Lung microvascular endothelial cell (primary cell): ENCODE measurements around the gene PDSS1. TPM values are rescaled to one million over a fixed set of nuclear protein-coding genes. Genes with fewer than 3 reads are reported as not detected.

Experiments
- DNase-seq, 2 donors: peaks; one replicate each; pipeline versions ENCODE4 v3.0.0 to v3.0.0-alpha.2; 2010; ENCODE audit warnings: low read depth in 2 of 2
- total RNA-seq: library from RNA; depleted of rRNA; stranded (reverse); fragments of >200 nt; gene quantifications from 2 replicates; pipeline ENCODE4 v1.2.1, GENCODE V29; 2014

The PDSS1 gene
- total RNA-seq, 1 donor from 2014 or later, result 4.6 TPM

DNA sequence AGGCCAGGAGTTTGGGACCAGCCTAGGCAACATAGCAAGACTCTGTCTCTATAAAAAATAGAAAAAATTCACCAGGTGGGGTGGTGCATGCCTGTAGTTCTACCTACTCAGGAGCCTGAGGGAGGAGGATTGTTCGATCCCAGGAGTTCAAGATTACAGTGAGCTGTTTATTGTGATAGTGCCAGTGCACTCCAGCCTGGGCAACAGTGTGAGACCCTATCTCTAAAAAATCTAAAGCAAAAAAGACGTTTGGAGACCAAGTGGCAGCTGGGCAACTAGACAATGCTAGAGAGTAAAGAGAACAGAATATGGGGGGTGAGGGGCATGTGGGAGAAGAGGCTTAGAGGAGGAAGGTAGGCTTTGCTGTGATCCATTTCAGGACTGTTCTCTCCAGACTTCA, 1.4 kb downstream of the PDSS1 start:
- no peak for DNase-seq

DNA sequence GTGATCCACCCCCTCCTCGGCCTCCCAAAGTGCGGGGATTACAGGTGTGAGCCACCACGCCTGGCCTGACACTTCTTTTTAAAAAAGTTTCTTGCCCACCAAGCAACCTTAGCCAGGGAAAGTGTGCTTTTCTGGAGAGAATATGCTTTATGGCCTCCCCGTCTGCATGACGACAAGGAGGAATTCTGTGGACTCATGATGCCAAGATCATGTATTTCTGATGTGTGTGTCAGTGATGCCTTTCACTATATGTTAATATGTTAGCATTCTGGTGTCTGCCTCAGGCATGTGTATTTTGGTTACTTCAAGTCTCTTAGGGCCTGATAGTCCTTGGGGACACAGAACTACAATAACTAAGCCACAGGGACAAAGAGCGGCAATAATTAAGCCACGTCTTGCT, 2.1 kb downstream of the PDSS1 start:
- no peak for DNase-seq

DNA sequence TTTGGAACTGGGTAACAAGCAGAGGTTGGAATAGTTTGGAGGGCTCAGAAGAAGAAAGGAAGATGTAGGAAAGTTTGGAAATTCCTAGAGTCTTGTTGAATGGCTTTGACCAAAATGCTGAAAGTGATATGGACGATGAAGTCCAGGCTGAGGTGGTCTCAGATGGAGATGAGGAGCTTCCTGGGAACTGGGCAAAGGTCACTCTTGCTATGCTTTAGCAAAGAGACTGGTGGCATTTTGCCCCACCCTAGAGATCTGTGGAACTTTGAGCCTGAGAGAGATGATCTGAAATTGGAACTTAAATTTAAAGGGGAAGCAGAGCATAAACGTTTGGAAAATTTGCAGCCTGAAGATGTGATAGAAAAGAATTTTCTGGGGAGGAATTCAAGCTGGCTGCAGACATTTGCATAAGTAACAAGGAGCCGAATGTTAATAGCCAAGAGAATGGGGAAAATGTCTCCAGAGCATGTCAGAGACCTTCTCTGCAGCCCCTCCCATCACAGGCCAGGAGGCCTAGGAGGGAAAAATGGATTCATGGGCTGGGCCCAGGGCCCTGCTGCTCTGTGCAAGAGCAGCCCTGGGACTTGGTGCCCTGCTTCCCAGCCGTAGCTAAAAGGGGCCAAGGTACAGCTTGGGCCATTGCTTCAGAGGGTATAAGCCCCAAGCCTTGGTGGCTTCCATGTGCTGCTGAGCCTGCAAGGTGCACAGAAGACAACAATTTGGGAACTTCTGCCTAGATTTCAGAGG, 3.6 kb downstream of the PDSS1 start:
- DNase-seq, result no peak

DNA sequence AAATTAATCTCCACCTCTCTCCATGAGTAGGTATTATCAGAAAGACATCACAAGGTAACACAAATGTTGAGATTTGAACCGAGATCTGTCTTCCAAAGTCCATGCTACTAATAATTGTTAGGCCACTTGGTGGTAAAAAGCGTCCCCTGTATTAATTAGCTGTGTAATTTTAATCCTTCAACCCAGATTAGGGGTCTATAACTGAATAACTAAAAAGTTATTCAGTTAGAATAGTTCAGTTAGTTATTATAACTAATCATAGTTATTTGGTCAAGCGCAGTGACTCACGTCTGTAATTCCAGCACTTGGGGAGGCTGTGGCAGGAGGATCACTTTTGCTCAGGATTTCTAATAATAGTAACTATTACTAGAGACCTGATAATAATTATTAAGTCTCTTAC, 5.6 kb downstream of the PDSS1 start:
- DNase-seq, result no peak

DNA sequence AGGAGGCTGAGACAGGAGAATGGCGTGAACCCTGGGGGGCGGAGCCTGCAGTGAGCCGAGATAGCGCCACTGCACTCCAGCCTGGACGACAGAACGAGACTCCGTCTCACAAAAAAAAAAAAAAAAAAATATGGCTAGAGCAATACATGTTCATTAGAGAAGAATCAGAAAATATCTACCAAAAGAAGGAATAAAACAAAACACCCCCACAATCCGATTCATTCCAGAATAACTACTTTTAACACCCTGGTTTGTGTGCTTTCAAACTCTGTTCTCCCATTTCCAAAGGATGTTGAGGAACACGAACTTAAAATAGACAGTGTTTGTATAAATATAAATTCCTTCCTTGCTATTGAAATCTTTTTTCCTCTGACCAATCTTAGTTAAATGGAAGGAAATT, 6.5 kb downstream of the PDSS1 start:
- no peak for DNase-seq

DNA sequence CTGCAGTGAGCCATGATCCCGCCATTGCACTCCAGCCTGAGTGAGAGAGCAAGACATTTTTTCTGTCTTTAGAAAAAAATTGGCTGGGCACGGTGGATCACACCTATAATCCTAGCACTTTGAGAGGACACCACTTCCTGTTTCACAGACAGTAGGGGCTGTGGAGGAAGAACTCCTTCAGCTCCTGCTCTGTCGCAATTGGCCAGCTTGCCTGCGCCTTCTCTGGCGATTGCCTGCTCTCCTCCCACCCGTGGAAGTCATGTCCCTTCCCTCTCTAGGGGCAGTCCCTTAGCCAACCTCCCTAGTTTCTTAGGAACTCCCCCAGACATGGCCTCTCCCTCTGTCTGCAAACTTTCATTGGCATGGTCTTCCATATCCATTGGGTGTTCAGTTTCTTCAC, 8.7 kb downstream of the PDSS1 start:
- DNase-seq, result no peak

DNA sequence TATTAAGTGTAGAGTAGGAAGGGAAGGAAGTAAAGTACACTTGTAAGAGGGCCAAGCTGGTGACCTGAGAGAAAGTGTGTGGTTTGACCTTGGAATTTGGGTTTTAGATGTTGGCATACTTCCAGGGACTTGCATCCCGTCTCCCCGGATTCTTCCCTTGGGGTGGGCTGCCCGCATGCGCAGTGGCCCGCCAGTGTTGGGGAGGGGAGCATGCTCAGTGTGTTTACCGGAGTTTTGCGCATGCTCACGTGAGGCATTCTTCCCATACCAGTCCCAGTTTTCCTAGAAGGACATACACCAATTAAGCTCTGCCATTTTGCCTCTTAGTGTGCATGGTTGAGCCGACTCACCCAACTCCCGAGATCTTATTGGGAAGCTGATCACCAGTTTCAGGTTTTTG, 9.4 kb downstream of the PDSS1 start:
- no peak for DNase-seq

DNA sequence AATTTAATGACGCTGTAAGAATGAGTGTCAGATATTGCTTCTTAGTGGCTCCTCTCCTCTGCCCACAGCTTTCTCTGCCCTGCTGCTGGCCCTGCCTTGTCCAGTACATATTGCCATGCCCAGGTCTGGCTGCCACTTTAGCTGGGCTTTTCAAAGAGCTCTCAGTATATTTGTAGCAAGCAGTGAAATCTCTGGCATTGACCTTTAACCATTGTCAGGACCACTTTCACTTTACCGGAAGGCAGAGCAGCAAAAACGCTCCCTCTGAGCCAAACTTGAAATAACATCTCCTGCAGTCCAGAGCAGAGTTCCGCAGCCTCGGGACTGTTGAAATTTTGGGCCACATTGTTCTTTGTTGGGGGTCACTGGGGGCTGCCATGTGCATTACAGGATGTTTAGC, 13.8 kb downstream of the PDSS1 start:
- DNase-seq, result no peak

DNA sequence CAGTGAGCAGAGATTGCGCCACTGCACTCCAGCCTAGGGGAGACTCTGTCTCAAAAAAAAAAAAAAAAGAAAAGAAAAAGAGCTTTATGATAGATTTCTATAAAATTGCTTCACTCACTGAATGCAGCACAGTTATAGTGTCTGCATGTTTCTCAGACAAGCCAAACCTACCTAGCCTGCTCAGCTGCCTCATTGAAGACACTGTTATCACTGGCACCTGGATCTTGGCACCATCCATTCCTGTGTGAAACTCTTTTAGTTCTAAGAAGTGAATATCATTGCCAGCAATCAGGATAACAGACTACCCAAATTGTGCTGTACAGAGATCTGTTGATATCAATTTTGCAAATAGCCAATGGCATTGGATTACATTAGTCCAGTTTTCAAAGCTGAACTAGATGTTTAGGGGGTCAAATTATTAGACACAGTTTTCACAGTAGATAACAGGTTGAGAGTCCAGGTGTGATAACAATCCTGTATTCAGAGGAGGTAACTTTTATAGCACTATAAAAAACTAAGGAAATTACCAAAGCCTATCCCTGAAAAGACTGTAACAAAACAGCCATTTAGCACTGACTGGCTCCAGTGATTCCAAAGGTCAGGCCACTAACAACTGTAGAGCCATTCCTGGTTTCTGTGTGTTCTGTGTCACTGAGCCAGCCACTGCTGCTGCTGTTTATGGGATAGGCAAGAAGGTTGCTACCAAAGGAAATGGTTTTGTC, 17.1 kb downstream of the PDSS1 start:
- no peak for DNase-seq

DNA sequence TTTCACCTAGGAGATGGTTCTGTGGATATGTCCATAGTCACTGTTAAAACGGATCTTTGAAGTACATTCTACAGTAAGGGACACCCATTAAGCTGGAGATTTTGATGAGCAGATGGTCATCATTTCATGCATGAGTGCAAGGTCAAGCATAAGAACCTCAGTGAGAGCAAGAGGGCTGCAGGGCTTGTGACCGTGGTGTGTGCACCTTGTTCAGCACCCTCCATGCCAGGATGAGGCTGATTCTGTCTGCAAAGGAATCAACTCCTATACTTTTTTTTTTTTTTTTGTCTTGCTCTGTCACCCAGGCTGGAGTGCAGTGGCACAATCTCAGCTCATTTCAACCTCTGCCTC, 17.6 kb downstream of the PDSS1 start:
- no peak for DNase-seq

DNA sequence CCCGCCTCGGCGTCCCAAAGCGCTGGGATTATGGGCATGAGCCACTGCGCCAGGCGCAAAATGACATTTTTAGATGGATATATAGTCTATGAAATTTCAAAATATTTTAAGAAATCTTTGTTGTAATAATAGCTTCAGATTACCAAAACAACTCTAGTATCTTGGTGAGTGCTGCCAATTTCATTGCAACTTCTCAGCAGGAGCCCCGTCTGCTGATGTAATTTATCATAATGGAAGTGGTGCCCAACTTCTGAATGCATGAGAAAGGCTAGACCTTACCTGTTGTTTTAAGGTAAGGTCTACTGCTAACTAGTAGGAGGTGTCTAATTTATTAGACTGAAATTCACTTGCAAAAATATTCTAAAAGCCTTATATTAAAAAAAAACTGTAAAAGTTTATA, 20.0 kb downstream of the PDSS1 start:
- no peak for DNase-seq

DNA sequence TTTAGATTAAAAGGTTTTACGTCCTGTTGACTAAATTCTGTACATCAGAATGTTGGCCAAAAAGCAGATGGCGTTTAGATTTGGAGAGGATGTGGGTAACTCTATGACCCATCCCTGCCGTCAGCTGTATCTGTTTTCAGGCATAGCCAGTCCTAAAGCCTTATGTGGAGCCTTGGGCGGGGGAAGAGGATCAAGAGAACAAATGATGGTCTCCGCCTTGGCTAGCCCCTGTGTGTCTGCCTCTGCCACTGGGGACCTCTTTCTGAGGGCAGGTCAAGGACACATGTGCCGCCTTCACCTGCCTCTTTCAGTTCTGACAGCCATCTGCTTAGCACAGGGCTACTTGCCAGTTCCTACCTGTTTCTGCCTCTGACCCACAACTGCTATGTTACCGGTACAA, 24.1 kb downstream of the PDSS1 start:
- no peak for DNase-seq

DNA sequence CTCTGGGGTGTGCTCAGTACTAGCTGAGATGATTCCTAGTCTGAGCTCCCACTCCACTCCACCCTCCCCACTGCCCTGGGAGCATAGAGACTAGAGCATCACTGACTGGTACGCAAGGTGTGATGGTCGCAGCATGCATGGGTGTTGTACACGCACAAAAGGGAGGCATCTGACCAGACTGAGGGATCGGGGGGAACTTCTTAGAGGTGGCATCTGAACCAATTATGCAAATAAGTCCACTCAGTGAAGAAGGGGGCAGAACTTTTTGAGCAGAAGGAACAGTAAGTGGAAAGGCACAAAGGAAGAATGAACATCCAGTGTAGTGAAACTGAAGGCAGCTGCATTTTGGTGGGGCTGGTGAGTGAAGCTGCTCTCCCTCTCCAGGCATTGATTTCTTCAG, 25.5 kb downstream of the PDSS1 start:
- DNase-seq, result no peak

DNA sequence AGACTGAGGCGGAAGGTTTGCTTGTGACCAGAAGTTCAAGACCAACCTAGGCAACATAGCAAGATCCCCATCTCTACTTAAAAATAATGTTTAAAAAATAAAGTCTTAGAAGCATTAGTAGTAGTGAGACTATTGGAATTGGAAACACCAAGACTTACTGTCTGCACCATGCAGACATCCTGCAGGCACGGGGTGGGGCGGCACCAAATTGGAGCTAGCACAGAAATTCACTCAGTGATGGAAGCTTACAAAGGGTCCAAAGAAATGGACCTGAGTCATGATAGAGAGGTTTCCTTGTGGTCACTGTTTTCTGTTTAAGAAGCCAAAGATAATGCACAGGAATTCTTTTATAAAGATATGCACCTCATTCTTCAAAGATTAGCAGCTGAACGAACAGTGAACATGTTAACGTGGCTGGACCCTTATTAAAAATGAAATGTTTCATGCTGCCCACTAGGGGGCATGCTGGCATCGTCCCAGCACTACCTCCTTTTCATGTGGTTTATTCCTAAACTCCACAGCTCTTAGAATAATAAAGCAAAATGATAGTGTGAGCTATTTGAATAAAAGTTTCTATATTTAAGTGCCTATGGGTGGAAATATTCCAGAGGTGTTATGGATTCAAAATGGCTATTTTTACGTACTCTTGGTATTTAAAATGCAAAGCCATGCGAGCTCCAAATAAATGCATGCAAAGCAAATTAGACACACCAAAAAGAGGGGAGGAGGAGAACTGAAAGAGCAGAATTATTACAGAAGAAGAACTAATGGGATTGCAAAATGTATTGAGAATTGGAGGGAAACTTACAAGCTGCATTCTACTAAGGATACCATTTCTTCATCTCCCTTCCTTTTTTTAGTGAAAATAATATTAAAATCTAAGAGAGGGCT, 28.6 kb downstream of the PDSS1 start:
- peak; percentile 70 to 82 for DNase-seq

DNA sequence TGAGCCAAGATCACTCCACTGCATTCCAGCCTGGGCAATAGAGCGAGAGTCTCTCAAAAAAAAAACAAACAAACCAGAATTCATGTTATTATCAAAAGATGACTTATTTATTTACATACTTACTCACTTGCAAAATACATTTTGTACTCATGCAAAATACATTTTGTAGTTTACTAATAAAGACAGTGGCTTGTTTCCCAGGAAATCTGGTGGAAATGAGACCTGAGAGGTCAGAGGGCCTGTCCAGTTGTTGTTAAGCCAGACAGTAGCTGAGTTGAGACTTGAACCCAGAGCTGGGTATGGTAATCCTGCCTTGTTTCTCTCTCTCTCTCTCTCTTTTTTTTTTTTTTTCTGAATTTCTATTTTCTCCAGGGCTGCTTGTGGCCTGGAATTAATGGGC, 29.5 kb downstream of the PDSS1 start:
- no peak for DNase-seq

DNA sequence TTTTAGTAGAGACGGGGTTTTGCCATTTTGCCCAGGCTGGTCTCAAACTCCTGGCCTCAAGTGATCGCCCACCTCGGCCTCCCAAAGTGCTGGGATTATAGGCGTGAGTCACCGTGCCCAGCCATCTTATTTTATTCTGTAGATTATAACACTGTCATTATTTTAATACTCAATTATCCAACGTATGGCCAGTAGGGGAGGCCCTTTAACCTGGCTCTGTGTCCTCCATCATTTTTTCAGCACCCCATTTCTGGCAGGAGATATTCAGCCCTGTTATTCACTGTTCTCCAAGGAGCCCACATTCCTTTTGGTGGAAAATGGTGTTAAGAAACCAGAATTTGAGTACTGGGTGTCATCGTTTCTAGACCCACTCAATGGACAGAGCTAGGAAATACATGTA, 31.5 kb downstream of the PDSS1 start:
- DNase-seq, result no peak

DNA sequence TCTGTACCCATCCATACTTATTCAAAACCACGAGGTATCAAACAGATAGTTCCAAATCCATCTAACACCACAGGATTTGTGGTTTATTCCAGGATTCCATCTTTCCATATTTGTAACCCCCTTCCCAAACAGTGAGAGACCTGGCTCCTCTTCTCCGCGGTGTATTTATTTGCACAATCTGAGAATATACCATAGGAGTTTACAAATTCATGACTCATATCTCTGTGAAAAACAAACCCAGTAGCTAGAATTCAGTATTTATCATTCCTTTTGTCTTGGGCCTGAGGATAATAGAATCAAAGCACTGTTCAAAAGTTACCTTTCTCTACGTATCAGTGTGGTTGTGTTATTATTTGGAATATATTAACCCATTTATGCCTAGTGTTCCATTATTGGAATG, 31.9 kb downstream of the PDSS1 start:
- no peak for DNase-seq

DNA sequence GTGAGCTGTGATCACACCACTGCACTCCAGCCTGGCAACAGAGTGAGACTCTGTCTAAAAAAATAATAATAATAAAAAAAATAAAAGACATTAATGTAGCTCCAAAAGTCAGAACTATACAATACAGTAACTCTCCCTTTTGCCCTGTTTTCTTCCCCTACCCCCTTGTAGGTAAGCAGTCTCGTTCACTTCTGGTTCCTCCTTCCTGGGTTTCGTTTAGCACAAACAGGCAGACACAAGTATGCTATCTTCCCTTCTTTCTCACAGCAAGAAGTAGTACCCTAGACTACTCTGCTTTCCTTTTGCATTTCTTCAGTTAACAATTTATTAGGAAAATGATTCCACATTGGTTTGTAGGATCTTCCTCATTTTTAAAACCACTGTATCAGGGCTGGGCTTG, 33.1 kb downstream of the PDSS1 start:
- DNase-seq, result no peak

DNA sequence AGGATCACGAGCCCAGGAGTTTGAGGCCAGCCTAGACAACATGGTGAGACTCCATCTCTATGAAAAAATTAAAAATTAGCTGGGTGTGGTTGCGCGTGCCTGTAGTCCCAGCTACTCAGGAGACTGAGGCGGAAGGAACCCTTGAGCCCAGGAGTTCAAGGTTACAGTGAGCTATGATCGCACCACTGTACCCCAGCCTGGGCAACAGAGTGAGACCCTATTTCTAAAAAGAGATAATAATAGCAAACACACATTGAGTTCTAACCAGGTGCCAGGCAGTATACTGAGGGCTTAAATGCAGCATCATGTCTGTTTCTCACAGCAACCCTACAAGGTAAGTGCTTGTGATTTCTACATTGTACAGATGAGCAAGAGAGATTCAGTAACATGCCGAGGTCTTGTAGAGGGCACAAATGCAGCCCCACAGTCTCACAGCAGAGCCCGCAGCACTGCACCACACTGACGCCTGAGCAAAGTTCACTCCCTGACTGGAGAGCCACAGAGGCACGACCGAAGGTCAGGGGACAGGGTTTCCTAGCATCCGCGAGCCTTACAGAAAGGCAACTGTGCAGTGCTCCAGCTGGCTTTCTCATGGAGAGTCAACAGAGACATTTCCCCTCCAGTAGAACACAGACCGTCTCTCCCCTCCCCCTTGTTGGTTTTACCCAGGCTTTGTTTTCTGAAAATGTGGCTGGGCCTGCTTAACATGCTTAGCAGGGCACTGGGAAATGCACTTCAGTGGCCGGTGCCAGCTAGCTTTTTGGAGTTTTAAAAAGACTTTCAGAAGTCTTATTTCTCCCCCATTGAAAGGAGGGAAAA, 36.5 kb downstream of the PDSS1 start:
- peak in 1 of 2 donors; percentile 32 for DNase-seq

DNA sequence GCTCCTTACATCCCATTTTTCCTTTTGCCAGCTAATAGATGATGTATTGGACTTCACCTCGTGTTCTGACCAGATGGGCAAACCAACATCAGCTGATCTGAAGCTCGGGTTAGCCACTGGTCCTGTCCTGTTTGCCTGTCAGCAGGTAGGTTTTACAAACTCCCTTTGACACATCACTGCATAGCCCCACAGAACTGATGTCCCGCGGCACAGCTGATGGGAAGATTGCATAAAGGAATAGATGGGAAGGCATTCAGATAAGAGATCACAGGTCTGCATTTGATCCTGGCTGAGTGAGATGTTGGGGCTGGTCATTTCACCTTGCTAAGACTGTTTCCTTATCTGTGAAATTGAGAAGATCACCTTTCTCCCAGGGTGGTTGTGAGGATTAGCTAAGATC, 37.9 kb downstream of the PDSS1 start:
- no peak for DNase-seq

DNA sequence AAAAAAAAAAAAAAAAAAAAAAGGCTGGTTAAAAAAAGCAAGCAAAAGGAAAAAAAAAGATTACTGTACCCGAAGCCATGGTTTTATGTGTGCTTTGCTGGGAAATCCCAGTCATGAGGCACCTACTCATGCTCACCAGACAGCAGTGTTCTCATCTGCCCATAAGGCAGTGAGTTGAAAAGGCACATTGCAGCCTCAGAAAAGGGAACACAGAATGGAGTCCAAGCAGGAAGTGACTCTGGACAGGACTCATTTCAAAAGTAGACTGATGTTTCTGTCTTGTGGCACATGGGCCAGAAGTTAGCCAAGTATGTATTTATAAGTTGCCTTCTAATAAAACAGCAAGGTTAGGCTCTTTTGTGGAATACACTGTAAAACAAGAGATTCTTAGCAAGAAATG, 40.2 kb downstream of the PDSS1 start:
- peak in 1 of 2 donors; percentile 54 for DNase-seq
